ENCODE measurements around the gene SEL1L2.

The SEL1L2 gene

GRCh38 chr20:13809855-13810254 is 180.6 kb downstream of the SEL1L2 start:
- FAIRE-seq: no peak

DNA sequence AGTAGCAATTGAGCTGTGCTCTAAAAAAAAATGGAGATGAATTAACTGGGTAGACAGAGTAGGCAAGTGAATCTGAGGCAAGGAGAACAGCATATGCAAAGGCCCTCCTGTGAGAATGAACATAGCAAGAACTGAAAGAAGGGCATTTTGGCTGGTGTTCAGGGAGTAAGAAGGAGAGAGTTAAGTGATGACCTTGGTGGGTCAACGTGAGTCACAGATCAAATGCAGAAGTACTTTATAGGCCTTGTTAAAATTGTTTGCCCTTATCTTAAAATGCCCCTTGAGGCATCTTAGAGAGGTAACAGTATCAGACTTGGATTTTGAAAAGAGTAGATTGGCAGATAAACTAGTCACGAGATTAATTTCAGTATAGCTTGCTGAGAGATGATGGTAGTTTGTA is 181.0 kb downstream of the SEL1L2 start:
- no peak for FAIRE-seq

GRCh38 chr20:13800728-13801134 is 189.7 kb downstream of the SEL1L2 start:
- FAIRE-seq: no peak

DNA sequence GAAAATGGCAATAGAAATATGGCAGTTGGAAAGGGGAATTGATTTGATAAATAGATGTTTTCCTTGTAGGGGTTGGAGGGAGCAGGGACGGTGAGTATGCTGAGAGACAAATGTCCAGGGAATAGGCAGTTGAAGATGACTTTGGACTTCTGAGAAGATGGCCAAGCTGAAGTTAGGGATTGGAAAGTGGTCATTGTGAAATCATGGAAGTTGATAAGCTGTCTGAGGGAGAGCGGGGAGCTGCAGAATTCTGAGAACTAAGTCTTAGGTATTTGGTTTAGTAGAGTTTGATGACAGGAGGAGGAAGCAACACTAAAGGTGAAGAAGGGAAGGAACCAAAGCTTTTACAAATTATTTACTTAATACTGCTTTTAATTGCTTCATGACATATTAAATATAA is 190.4 kb downstream of the SEL1L2 start:
- no peak for FAIRE-seq
